GM19239 (cell line): ENCODE measurements around the gene KIF25.

ENCODE experiments used
- DNase-seq: peaks from one replicate; pipeline ENCODE4 v3.0.0; 2011; ENCODE audit warnings: low spot score; ENCODE audit not compliant: insufficient read length
- FAIRE-seq: peaks from 2 replicates; lab custom pipeline; 2011; peaks lifted over from hg19 to GRCh38; lab: Jason Lieb, UNC

Gene KIF25

GRCh38 chr6:168045706-168046620 lies 48.5 kb downstream of the KIF25 start:
- DNase-seq (no peak), FAIRE-seq (no peak)

GRCh38 chr6:168046696-168047095 lies 49.2 kb downstream of the KIF25 start:
- FAIRE-seq (no peak), DNase-seq (no peak)

- FAIRE-seq (no peak), DNase-seq (no peak)
These were observed 50.6 kb downstream of the KIF25 start for GRCh38 chr6:168047841-168048723.

GRCh38 chr6:168048724-168049025 lies 51.2 kb downstream of the KIF25 start:
- no peak for FAIRE-seq
- no peak for DNase-seq

GRCh38 chr6:168049277-168049676 lies 51.8 kb downstream of the KIF25 start:
- no peak for FAIRE-seq

GRCh38 chr6:168049706-168050224 lies 52.3 kb downstream of the KIF25 start:
- FAIRE-seq (no peak), DNase-seq (no peak)

More at GRCh38 chr6:168049277-168049676, 51.8 kb downstream of the KIF25 start:
- no peak for DNase-seq

- no peak for DNase-seq
- FAIRE-seq = no peak
These were observed 52.9 kb downstream of the KIF25 start for GRCh38 chr6:168050225-168050880.

- DNase-seq (no peak), FAIRE-seq (no peak)
These were observed 53.6 kb downstream of the KIF25 start for GRCh38 chr6:168050881-168051586.

GRCh38 chr6:168051648-168052047 lies 54.2 kb downstream of the KIF25 start:
- no peak for DNase-seq

GRCh38 chr6:168052291-168052891 lies 54.9 kb downstream of the KIF25 start:
- DNase-seq (no peak), FAIRE-seq (no peak)

More at GRCh38 chr6:168051648-168052047, 54.2 kb downstream of the KIF25 start:
- FAIRE-seq = no peak

- no peak for DNase-seq
- no peak for FAIRE-seq
These were observed 55.9 kb downstream of the KIF25 start for GRCh38 chr6:168053086-168053956.

GRCh38 chr6:168053957-168054471 lies 56.5 kb downstream of the KIF25 start:
- no peak for DNase-seq
- FAIRE-seq = no peak

- no peak for DNase-seq
- no peak for FAIRE-seq
These were observed 57.5 kb downstream of the KIF25 start for GRCh38 chr6:168054765-168055560.

GRCh38 chr6:168055696-168056489 lies 58.4 kb downstream of the KIF25 start:
- DNase-seq = no peak
- no peak for FAIRE-seq

- DNase-seq (no peak), FAIRE-seq (no peak)
These were observed 59.5 kb downstream of the KIF25 start for GRCh38 chr6:168056892-168057527.

GRCh38 chr6:168057836-168058235 lies 60.4 kb downstream of the KIF25 start:
- DNase-seq = no peak
- no peak for FAIRE-seq
